Endothelial cell of umbilical vein (primary cell): ENCODE data around the gene OSBP2.

Source experiments
- CTCF ChIP-seq, 2 donors: IDR thresholded peaks; 1 replicate in 1 of 2; 2 replicates in 1 of 2; pipeline ENCODE4 v1.5.1; 2011; ENCODE audit warnings: low read length in 2 of 2, mild to moderate bottlenecking in 2 of 2, moderate library complexity in 2 of 2, control low read depth in 1 of 2, inconsistent platforms in 1 of 2, low read depth in 1 of 2; ENCODE audit not compliant: insufficient read depth in 1 of 2; ENCODE audit errors: extremely low read depth in 1 of 2
- EZH2 ChIP-seq: IDR thresholded peaks from 2 replicates; pipeline ENCODE4 v1.6.1; 2012; ENCODE audit warnings: borderline replicate concordance, low read depth, mild to moderate bottlenecking, moderate library complexity, low read length, inconsistent platforms; ENCODE audit not compliant: severe bottlenecking
- MAX ChIP-seq: IDR thresholded peaks from 2 replicates; pipeline ENCODE4 v1.6.1; 2011; ENCODE audit not compliant: insufficient read depth, insufficient read length
- MYC ChIP-seq: IDR thresholded peaks from one replicate; pipeline ENCODE4 v1.6.1; 2011; ENCODE audit warnings: mild to moderate bottlenecking, low read depth, low read length
- POLR2A ChIP-seq: IDR thresholded peaks from 2 replicates; pipeline ENCODE4 v1.6.1; 2012; ENCODE audit warnings: low read depth, mild to moderate bottlenecking, control low read depth, low read length
- POLR2AphosphoS5 ChIP-seq: IDR thresholded peaks from 2 replicates; pipeline ENCODE4 v1.6.1; 2012; ENCODE audit warnings: low read depth, mild to moderate bottlenecking, control low read depth, low read length, moderate library complexity; ENCODE audit not compliant: insufficient read depth

- TF ChIP-seq CTCF (IDR thresholded peaks at IDR 0.05; ENCODE audit: extremely low read depth in 1 of 2, insufficient read depth in 1 of 2, low read depth in 1 of 2, low read length in 2 of 2) (no peak), POLR2AphosphoS5 (no peak), POLR2A (no peak), EZH2 (no peak), MAX (no peak), MYC (no peak)
These were observed 198.1 kb downstream of the OSBP2 start for GRCh38 chr22:30892731-30893221.
